H9 (cell line): ENCODE data around the gene ELF1. TPM values are rescaled to one million over a fixed set of nuclear protein-coding genes. Genes with fewer than 3 reads are reported as not detected.

Experiments
- DNase-seq: peaks from one replicate; pipeline ENCODE4 v3.0.0-alpha.2; 2017
- H2AFZ ChIP-seq: one replicate; pipeline ENCODE4 v1.6.1; 2013; ENCODE audit warnings: mild to moderate bottlenecking, low read length, control low read depth, moderate library complexity
- H2AK5ac ChIP-seq: 2 replicates; pipeline ENCODE4 v1.6.1; 2013; ENCODE audit warnings: low read length, control low read depth, mixed read lengths; ENCODE audit not compliant: insufficient read length
- H2BK120ac ChIP-seq: one replicate; pipeline ENCODE4 v1.6.1; 2013; ENCODE audit warnings: low read depth, mild to moderate bottlenecking, low read length, control low read depth, inconsistent platforms; ENCODE audit not compliant: poor library complexity, severe bottlenecking
- H2BK12ac ChIP-seq: 2 replicates; pipeline ENCODE4 v1.6.1; 2013; ENCODE audit warnings: low read length, control low read depth, mixed read lengths, low read depth; ENCODE audit not compliant: insufficient read length
- H2BK15ac ChIP-seq: 2 replicates; pipeline ENCODE4 v1.6.1; 2013; ENCODE audit warnings: low read depth, low read length, control low read depth
- H2BK20ac ChIP-seq: one replicate; pipeline ENCODE4 v1.6.1; 2013; ENCODE audit warnings: low read depth, mild to moderate bottlenecking, low read length, control low read depth, inconsistent platforms; ENCODE audit not compliant: poor library complexity, severe bottlenecking
- H2BK5ac ChIP-seq: 2 replicates; pipeline ENCODE4 v1.6.1; 2013; ENCODE audit warnings: low read length, control low read depth, mixed read lengths; ENCODE audit not compliant: insufficient read length
- H3K14ac ChIP-seq: 2 replicates; pipeline ENCODE4 v1.6.1; 2013; ENCODE audit warnings: low read length, control low read depth; ENCODE audit not compliant: insufficient read depth
- H3K18ac ChIP-seq: 2 replicates; pipeline ENCODE4 v1.6.1; 2013; ENCODE audit warnings: low read depth, mild to moderate bottlenecking, mixed read lengths, low read length, control low read depth; ENCODE audit not compliant: insufficient read length
- H3K23ac ChIP-seq: 2 replicates; pipeline ENCODE4 v1.6.1; 2013; ENCODE audit warnings: low read length, control low read depth, mixed read lengths, low read depth; ENCODE audit not compliant: insufficient read length
- H3K23me2 ChIP-seq: 2 replicates; pipeline ENCODE4 v1.6.1; 2013; ENCODE audit warnings: low read depth, mild to moderate bottlenecking, mixed read lengths, low read length, control low read depth; ENCODE audit not compliant: insufficient read length, poor library complexity, severe bottlenecking
- H3K27ac ChIP-seq: 2 replicates; pipeline ENCODE4 v1.5.1; 2013; ENCODE audit warnings: low read length, control low read depth, mixed read lengths, low read depth; ENCODE audit not compliant: insufficient read length
- H3K27me3 ChIP-seq: 2 replicates; pipeline ENCODE4 v1.6.1; 2013; ENCODE audit warnings: low read length, control low read depth, inconsistent platforms; ENCODE audit not compliant: insufficient read depth
- H3K4ac ChIP-seq: 2 replicates; pipeline ENCODE4 v1.6.1; 2013; ENCODE audit warnings: low read depth, mild to moderate bottlenecking, control low read depth, inconsistent platforms, low read length, moderate library complexity
- H3K4me1 ChIP-seq: 2 replicates; pipeline ENCODE4 v1.6.1; 2013; ENCODE audit warnings: low read length, control low read depth, inconsistent platforms; ENCODE audit not compliant: insufficient read depth
- H3K4me2 ChIP-seq: 2 replicates; pipeline ENCODE4 v1.6.1; 2013; ENCODE audit warnings: low read length, control low read depth, mixed read lengths; ENCODE audit not compliant: insufficient read length, insufficient read depth
- H3K56ac ChIP-seq: 2 replicates; pipeline ENCODE4 v1.6.1; 2013; ENCODE audit warnings: low read depth, mild to moderate bottlenecking, mixed read lengths, low read length, control low read depth; ENCODE audit not compliant: insufficient read length
- H3K79me1 ChIP-seq: 2 replicates; pipeline ENCODE4 v1.6.1; 2013; ENCODE audit warnings: low read depth, mild to moderate bottlenecking, moderate library complexity, low read length, control low read depth, inconsistent platforms; ENCODE audit not compliant: insufficient read depth, poor library complexity, severe bottlenecking
- H3K79me2 ChIP-seq: 2 replicates; pipeline ENCODE4 v1.6.1; 2013; ENCODE audit warnings: low read length, control low read depth, inconsistent platforms; ENCODE audit not compliant: insufficient read depth
- H3K9ac ChIP-seq: 2 replicates; pipeline ENCODE4 v1.6.1; 2013; ENCODE audit warnings: low read length, control low read depth, mixed read lengths; ENCODE audit not compliant: insufficient read length; ENCODE audit errors: extremely low read depth
- H3K9me3 ChIP-seq: one replicate; pipeline ENCODE4 v1.6.1; 2013; ENCODE audit warnings: low read depth, low read length, inconsistent platforms; ENCODE audit not compliant: control insufficient read depth
- H3T11ph ChIP-seq: one replicate; pipeline ENCODE4 v1.6.1; 2013; ENCODE audit warnings: mild to moderate bottlenecking, low read length, control low read depth, inconsistent platforms
- H4K20me1 ChIP-seq: one replicate; pipeline ENCODE4 v1.6.1; 2013; ENCODE audit not compliant: control insufficient read depth, insufficient read length, insufficient read depth
- H4K5ac ChIP-seq: 2 replicates; pipeline ENCODE4 v1.6.1; 2013; ENCODE audit warnings: low read depth, mild to moderate bottlenecking, mixed read lengths, low read length, control low read depth; ENCODE audit not compliant: insufficient read length
- H4K8ac ChIP-seq: replicated peaks from 2 replicates; pipeline ENCODE4 v1.6.1; 2013; ENCODE audit warnings: low read length, control low read depth, mixed read lengths, low read depth; ENCODE audit not compliant: insufficient read length
- H4K91ac ChIP-seq: 2 replicates; pipeline ENCODE4 v1.6.1; 2013; ENCODE audit warnings: low read depth, mild to moderate bottlenecking, moderate library complexity, mixed read lengths, low read length, control low read depth; ENCODE audit not compliant: insufficient read length
- H3K27ac Mint-ChIP-seq, 3 experiments: 2 replicates in 2 of 3; 3 replicates in 1 of 3; pipeline ENCODE4 v1.8.0; 2020 to 2021; ENCODE audit warnings: mixed read lengths in 3 of 3, mild to moderate bottlenecking in 1 of 3, moderate library complexity in 1 of 3
- H3K27me3 Mint-ChIP-seq: 2 replicates; pipeline ENCODE4 v1.8.0; 2021; ENCODE audit warnings: low read depth, mild to moderate bottlenecking, moderate library complexity, mixed read lengths
- H3K36me3 Mint-ChIP-seq, 3 experiments: 2 replicates in 2 of 3; 3 replicates in 1 of 3; pipeline ENCODE4 v1.8.0; 2020 to 2021; ENCODE audit warnings: low read depth in 3 of 3, mixed read lengths in 3 of 3; ENCODE audit not compliant: insufficient read depth in 1 of 3
- H3K4me1 Mint-ChIP-seq, 2 experiments: 2 replicates each; pipeline ENCODE4 v1.8.0; 2020; ENCODE audit warnings: mixed read lengths in 2 of 2
- H3K4me3 Mint-ChIP-seq, 2 experiments: 2 replicates in 1 of 2; 3 replicates in 1 of 2; pipeline ENCODE4 v1.8.0; 2020 to 2021; ENCODE audit warnings: mild to moderate bottlenecking in 2 of 2, mixed read lengths in 2 of 2, moderate library complexity in 1 of 2
- H3K9me3 Mint-ChIP-seq, 2 experiments: 2 replicates in 1 of 2; 3 replicates in 1 of 2; pipeline ENCODE4 v1.8.0; 2020; ENCODE audit warnings: mild to moderate bottlenecking in 2 of 2, mixed read lengths in 2 of 2, moderate library complexity in 1 of 2
- CTCF ChIP-seq: fragments of 200-600 bp; sonication (generic); conservative IDR thresholded peaks from 3 replicates; pipeline ENCODE4 v1.8.0; 2021; ENCODE audit warnings: antibody characterized with exemption, mild to moderate bottlenecking
- WGBS: extraction: QIAGEN DNeasy Blood & Tissue Kit; methylation state at CpG from one replicate; pipeline ENCODE4 v1.1.7; 2013; ENCODE audit warnings: missing lambda C conversion rate, low lambda C conversion rate, mixed read lengths; ENCODE audit not compliant: insufficient read length; ENCODE audit errors: extremely low coverage; 5-methylcytosine and 5-hydroxymethylcytosine counted together
- total RNA-seq: library from RNA; stranded (reverse); gene quantifications from 2 replicates; pipeline ENCODE4 v1.2.1, GENCODE V29; 2021

ELF1 gene
- total RNA-seq, 1 experiment from 2014 or later, result 15.5 TPM

- H3K14ac ChIP-seq, result no peak overlapping the region
These were observed 34.3 kb downstream of the ELF1 start for GRCh38 chr13:40984668-40985366.

More at GRCh38 chr13:40984668-40985366, 34.3 kb downstream of the ELF1 start:
- Histone ChIP-seq H3K9ac (no peak overlapping the region), H2BK120ac (no peak overlapping the region), H3K9me3 (no peaks in the 10 kb centered on the region), H3K18ac (no peak overlapping the region), H2BK12ac (no peak overlapping the region), H4K20me1 (no peaks in the 10 kb centered on the region), H3K79me1 (no peaks in the 10 kb centered on the region), H3K79me2 (no peaks in the 10 kb centered on the region), H3K4ac (no peak overlapping the region), H3K23ac (no peak overlapping the region), H3K4me2 (no peak overlapping the region), H3K4me1 (no peaks in the 10 kb centered on the region), H3K27ac (no peak overlapping the region), H4K5ac (no peak overlapping the region), H3K27me3 (no peaks in the 10 kb centered on the region), H3K23me2 (no peaks in the 10 kb centered on the region), H4K91ac (no peak overlapping the region), H2BK15ac (no peak overlapping the region), H2AFZ (no peak overlapping the region), H3K56ac (no peak overlapping the region), H2BK5ac (no peak overlapping the region), H2AK5ac (no peak overlapping the region), H3T11ph (no peak overlapping the region), H4K8ac (no peak overlapping the region), H2BK20ac (no peak overlapping the region)
- Mint-ChIP-seq H3K36me3 (no peaks in the 10 kb centered on the region), H3K27ac (no peak overlapping the region), H3K4me3 (no peak overlapping the region), H3K9me3 (no peaks in the 10 kb centered on the region), H3K4me1 (peaks cover 10 to 15% of the 10 kb centered on the region in 2 experiments), H3K27me3 (no peaks in the 10 kb centered on the region)
- no CpG with 5 or more reads among the region's 3 CpGs for WGBS
- no peak for DNase-seq
- TF ChIP-seq CTCF, result no peak
